Vagina (tissue), 2 donors: ENCODE measurements around the gene ZEB2. TPM values are rescaled to one million over a fixed set of nuclear protein-coding genes. Genes with fewer than 3 reads are reported as not detected.

Experiments used
- DNase-seq, 2 donors: peaks; one replicate each; pipeline ENCODE4 v3.0.0-alpha.2; 2017; ENCODE audit errors: extremely low spot score in 2 of 2
- H3K27ac ChIP-seq: fragments of 200-600 bp; sonication (generic); one replicate; pipeline ENCODE4 v1.5.1; 2019
- H3K27me3 ChIP-seq: fragments of 200-600 bp; sonication (generic); one replicate; pipeline ENCODE4 v1.5.1; 2019
- H3K36me3 ChIP-seq, 2 donors: fragments of 200-600 bp; sonication (generic); one replicate each; pipeline ENCODE4 v1.5.1; 2017 to 2019
- H3K4me1 ChIP-seq: fragments of 200-600 bp; sonication (generic); one replicate; pipeline ENCODE4 v1.5.1; 2019
- H3K4me3 ChIP-seq, 2 donors: fragments of 200-600 bp; sonication (generic); 1 replicate in 1 of 2; 2 replicates in 1 of 2; pipeline ENCODE4 v1.5.1; 2016 to 2019
- H3K9me3 ChIP-seq: fragments of 200-600 bp; sonication (generic); one replicate; pipeline ENCODE4 v1.5.1; 2019
- POLR2A ChIP-seq, 2 donors: fragments of 450-650 bp; IDR thresholded peaks; one replicate each; pipeline ENCODE4 v1.6.1; 2017; ENCODE audit warnings: antibody characterized with exemption in 2 of 2, mild to moderate bottlenecking in 2 of 2, moderate library complexity in 2 of 2
- POLR2AphosphoS5 ChIP-seq, 2 donors: sonication (generic); formaldehyde crosslinking; IDR thresholded peaks; one replicate each; pipeline ENCODE4 v1.9.0; 2017; ENCODE audit warnings: antibody characterized with exemption in 2 of 2, mild to moderate bottlenecking in 2 of 2, low read depth in 1 of 2; ENCODE audit not compliant: insufficient read depth in 1 of 2
- intact Hi-C: fragments of 100-400 bp; cut with DNase I; formaldehyde crosslinking; loops from one replicate; pipeline ENCODE4 v1.15.1; 2023
- total RNA-seq: library from RNA; depleted of rRNA; stranded (reverse); fragments of >200 nt; gene quantifications from one replicate; pipeline ENCODE4 v1.2.3, GENCODE V29; 2016
- TF ChIP-seq, protein P1 (sequence below), 3 experiments: fragments of 450-650 bp in 2 of 3; fragments of 200-600 bp in 1 of 3; sonication (generic) in 1 of 3; IDR thresholded peaks; one replicate each; pipeline ENCODE4 v1.5.1; 2017 to 2019; ENCODE audit warnings: antibody characterized with exemption in 3 of 3, mild to moderate bottlenecking in 2 of 3, moderate library complexity in 2 of 3

Gene ZEB2
- total RNA-seq, 1 donor from 2014 or later = 63.6 TPM

DNA sequence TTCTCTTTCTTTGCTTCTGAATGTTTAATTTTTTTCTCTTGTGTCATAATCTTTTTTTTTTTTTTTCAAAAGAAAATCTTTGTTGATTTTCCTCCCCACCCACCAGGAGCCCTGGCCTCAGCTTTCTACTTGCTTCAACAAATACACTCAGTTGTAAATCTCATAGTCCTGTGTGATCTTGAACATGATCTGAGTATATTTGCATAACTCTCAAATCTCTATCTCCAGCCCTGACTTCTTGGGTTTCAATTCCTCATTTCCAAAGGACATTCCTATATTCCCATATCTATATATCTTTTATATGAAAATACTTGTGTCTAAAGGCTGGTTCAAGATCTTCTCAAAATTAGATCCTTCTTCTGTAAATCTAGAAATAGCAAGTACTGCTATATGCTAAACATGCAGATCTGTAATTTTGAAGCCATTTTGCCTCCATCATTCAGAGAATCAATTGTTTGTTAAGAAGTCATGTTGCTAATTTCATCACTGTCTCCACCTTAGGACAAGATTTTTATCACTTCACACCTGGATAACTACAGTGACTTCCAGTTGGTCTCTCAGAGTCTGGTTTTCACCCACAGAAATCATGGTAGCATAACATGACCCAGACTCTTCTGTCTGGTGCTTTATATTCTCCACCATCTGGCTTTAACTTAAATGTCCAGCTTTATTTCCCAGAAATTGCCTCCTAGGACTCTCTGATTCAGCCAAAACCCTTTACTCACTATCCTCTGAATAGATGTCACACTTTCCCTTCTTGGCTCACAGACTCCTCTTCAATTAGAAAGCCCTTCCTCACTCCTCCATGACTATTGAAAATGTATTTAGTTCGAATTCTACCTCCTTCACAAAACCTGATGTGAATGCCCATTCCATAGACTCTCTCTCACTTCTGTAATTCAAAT is 98.1 kb downstream of the ZEB2 start:
- no peak overlapping the region for H3K27ac ChIP-seq
- no peak overlapping the region for H3K4me3 ChIP-seq
- H3K4me1 ChIP-seq = peaks cover 3% of the 10 kb centered on the region
- no peaks in the 10 kb centered on the region for H3K27me3 ChIP-seq
- intact Hi-C loops = no loop called here
- TF ChIP-seq POLR2A (IDR thresholded peaks at IDR 0.05) (no peak), POLR2AphosphoS5 (IDR thresholded peaks at IDR 0.05; ENCODE audit: insufficient read depth in 1 of 2, low read depth in 1 of 2) (no peak)
- TF ChIP-seq, protein P1, sequence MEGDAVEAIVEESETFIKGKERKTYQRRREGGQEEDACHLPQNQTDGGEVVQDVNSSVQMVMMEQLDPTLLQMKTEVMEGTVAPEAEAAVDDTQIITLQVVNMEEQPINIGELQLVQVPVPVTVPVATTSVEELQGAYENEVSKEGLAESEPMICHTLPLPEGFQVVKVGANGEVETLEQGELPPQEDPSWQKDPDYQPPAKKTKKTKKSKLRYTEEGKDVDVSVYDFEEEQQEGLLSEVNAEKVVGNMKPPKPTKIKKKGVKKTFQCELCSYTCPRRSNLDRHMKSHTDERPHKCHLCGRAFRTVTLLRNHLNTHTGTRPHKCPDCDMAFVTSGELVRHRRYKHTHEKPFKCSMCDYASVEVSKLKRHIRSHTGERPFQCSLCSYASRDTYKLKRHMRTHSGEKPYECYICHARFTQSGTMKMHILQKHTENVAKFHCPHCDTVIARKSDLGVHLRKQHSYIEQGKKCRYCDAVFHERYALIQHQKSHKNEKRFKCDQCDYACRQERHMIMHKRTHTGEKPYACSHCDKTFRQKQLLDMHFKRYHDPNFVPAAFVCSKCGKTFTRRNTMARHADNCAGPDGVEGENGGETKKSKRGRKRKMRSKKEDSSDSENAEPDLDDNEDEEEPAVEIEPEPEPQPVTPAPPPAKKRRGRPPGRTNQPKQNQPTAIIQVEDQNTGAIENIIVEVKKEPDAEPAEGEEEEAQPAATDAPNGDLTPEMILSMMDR (IDR thresholded peaks at IDR 0.05) = no peak
- H3K36me3 ChIP-seq = peaks cover 0 to 5% of the 10 kb centered on the region in 2 donors
- DNase-seq = no peak
- H3K9me3 ChIP-seq = no peaks in the 10 kb centered on the region

DNA sequence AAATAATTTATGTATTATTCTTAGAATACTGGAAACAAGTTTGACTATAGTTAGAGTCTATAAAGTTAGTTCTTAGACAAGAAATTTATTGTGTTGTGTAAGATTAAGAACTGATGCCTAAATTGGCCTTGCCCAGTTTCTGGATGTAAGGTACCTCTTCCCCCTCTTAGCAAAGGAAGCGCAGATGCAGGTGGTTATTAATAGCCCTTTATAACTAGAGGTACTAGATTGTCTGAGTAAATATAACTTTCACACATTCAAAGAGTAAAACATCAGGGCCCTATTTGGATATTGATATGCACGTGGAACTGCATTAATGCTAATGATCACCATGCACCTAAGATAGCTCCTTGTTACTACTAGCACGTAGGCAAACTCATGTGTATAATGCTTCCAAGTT is 100.7 kb downstream of the ZEB2 start:
- Histone ChIP-seq H3K36me3 (peaks cover 0 to 5% of the 10 kb centered on the region in 2 donors), H3K27ac (no peak overlapping the region), H3K27me3 (no peaks in the 10 kb centered on the region), H3K4me1 (peaks cover 4% of the 10 kb centered on the region), H3K4me3 (no peak overlapping the region), H3K9me3 (no peaks in the 10 kb centered on the region)
- DNase-seq = no peak
- TF ChIP-seq POLR2AphosphoS5 (IDR thresholded peaks at IDR 0.05; ENCODE audit: insufficient read depth in 1 of 2, low read depth in 1 of 2) (no peak), POLR2A (IDR thresholded peaks at IDR 0.05) (no peak)
- TF ChIP-seq, protein P1 (IDR thresholded peaks at IDR 0.05) = no peak
- intact Hi-C loops = no loop called here

DNA sequence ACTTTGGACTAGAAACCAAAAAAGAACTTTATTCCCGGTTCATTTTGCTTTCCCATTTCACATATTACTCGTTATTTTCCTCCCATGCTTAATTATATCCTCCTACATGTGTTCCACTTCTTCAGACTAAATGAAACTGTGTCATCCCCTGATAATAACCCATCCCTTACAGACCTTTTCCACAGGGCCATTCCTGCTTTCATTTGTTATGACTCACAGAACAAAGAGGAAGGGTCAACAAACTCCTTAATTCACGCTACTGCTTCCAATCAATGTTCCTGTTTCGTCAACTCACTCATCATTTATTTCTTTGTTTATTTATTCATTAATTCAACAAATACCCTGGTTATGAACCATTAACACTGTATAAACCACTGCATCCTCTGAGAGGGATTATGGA is 104.5 kb downstream of the ZEB2 start:
- intact Hi-C loops = no loop called here
- no peak overlapping the region for H3K27ac ChIP-seq
- no peaks in the 10 kb centered on the region for H3K27me3 ChIP-seq
- H3K36me3 ChIP-seq = no peaks in the 10 kb centered on the region
- DNase-seq = no peak
- TF ChIP-seq POLR2A (IDR thresholded peaks at IDR 0.05) (no peak), POLR2AphosphoS5 (IDR thresholded peaks at IDR 0.05; ENCODE audit: insufficient read depth in 1 of 2, low read depth in 1 of 2) (no peak)
- TF ChIP-seq, protein P1 (IDR thresholded peaks at IDR 0.05) = no peak
- no peaks in the 10 kb centered on the region for H3K9me3 ChIP-seq
- peaks cover 15% of the 10 kb centered on the region for H3K4me1 ChIP-seq
- H3K4me3 ChIP-seq = no peak overlapping the region

DNA sequence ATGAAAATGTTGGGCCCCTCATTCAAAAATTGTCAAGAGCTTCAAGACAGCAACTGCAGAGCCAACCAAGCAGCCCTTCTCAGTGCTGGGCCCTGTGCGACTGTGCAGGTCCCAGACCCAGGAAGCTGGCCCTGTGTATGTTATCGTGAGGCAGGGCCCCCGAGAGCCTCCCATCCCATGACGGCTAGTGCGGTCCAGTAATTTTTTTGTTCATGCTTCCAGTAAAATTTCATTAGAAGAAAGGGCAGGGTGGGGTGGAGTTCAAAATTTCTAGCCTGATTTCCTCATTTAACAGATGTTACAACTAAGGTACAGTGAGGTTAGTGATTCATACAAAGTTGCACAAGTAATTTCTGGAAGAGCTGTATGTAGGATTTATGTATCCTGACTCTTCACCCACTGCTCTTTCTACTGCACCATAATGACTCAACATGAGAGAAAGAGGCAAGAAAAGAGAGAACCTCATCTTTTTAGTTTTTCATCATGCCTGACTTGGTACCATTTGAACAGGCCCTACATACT is 105.5 kb downstream of the ZEB2 start:
- H3K27ac ChIP-seq = peak overlapping the region; percentile 3
- no peaks in the 10 kb centered on the region for H3K36me3 ChIP-seq
- DNase-seq = no peak
- intact Hi-C loops = no loop called here
- peaks cover 15% of the 10 kb centered on the region for H3K4me1 ChIP-seq
- no peak overlapping the region for H3K4me3 ChIP-seq
- H3K27me3 ChIP-seq = no peaks in the 10 kb centered on the region
- TF ChIP-seq, protein P1 (IDR thresholded peaks at IDR 0.05) = no peak
- TF ChIP-seq POLR2AphosphoS5 (IDR thresholded peaks at IDR 0.05; ENCODE audit: insufficient read depth in 1 of 2, low read depth in 1 of 2) (no peak), POLR2A (IDR thresholded peaks at IDR 0.05) (no peak)
- no peaks in the 10 kb centered on the region for H3K9me3 ChIP-seq

DNA sequence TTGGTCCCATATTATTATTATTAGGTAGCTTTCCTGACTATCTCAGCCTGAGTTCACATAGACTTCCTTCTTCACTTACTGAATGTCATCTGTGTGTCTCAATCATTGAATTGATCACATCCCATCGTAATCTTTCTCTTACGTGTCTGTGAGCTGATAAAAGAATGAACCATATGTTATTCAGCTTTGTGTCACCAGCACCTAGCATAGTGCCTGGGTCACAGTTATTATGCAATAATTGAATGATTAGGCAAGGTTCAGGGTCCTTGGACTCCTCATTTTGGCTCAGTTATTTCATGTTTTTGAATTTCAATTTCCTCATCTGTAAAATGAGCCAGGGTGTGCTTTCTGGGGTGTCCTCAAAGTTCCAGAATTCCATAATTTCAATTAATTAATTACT is 107.2 kb downstream of the ZEB2 start:
- DNase-seq = no peak
- H3K4me3 ChIP-seq = no peak overlapping the region
- no peaks in the 10 kb centered on the region for H3K36me3 ChIP-seq
- no peaks in the 10 kb centered on the region for H3K9me3 ChIP-seq
- TF ChIP-seq, protein P1 (IDR thresholded peaks at IDR 0.05) = no peak
- TF ChIP-seq POLR2AphosphoS5 (IDR thresholded peaks at IDR 0.05; ENCODE audit: insufficient read depth in 1 of 2, low read depth in 1 of 2) (no peak), POLR2A (IDR thresholded peaks at IDR 0.05) (no peak)
- intact Hi-C loops = no loop called here
- peaks cover 15% of the 10 kb centered on the region for H3K4me1 ChIP-seq
- no peak overlapping the region for H3K27ac ChIP-seq
- H3K27me3 ChIP-seq = no peaks in the 10 kb centered on the region
